Naive thymus-derived CD4-positive, alpha-beta T cell (primary cell): ENCODE results near the gene CASKIN2. TPM values are rescaled to one million over a fixed set of nuclear protein-coding genes. Genes with fewer than 3 reads are reported as not detected.
"Not testable (repeated sequence)": the region's sequence is repeated elsewhere in the genome, so short reads cannot be mapped to it uniquely, and the experiment has no call there.

Experiments used
- ATAC-seq: fragments of 150-1000 bp; cut with Tn5 transposase; 2 replicates; pipeline ENCODE4 v1.10.0; 2021; ENCODE audit warnings: mild to moderate bottlenecking, moderate library complexity
- CTCF ChIA-PET: fragments of 350-600 bp; sonication (Branson Sonifier 250); formaldehyde crosslinking; loops from one replicate; lab custom pipeline; 2021; ENCODE audit warnings: antibody characterized with exemption; lab: Charles Lee
- POLR2A ChIA-PET: fragments of 350-600 bp; sonication (Branson Sonifier 250); formaldehyde crosslinking; loops from one replicate; lab custom pipeline; 2021; ENCODE audit warnings: antibody characterized with exemption, inconsistent platforms; lab: Charles Lee
- DNase-seq, 9 donors: peaks; one replicate each; pipeline versions ENCODE4 v3.0.0 to v3.0.0-alpha.2; 2020 to 2022; ENCODE audit warnings: mixed read lengths in 1 of 9
- H3K27ac ChIP-seq: one replicate; pipeline ENCODE4 v1.7.0; 2013; ENCODE audit warnings: mild to moderate bottlenecking, low read depth, low read length, moderate library complexity
- H3K27me3 ChIP-seq, 2 donors: one replicate each; pipeline ENCODE4 v1.7.0; 2013; ENCODE audit warnings: low read length in 2 of 2, mild to moderate bottlenecking in 2 of 2, moderate library complexity in 2 of 2; ENCODE audit not compliant: control insufficient read depth in 2 of 2, insufficient read depth in 2 of 2
- H3K36me3 ChIP-seq, 3 experiments: 1 replicate in 2 of 3; 2 replicates in 1 of 3; pipeline ENCODE4 v1.7.0; 2013; ENCODE audit warnings: low read length in 3 of 3, mild to moderate bottlenecking in 3 of 3, moderate library complexity in 1 of 3; ENCODE audit not compliant: insufficient read depth in 3 of 3, control insufficient read depth in 2 of 3
- H3K4me1 ChIP-seq, 2 donors: one replicate each; pipeline ENCODE4 v1.7.0; 2013; ENCODE audit warnings: low read length in 2 of 2, mild to moderate bottlenecking in 2 of 2, moderate library complexity in 1 of 2; ENCODE audit not compliant: control insufficient read depth in 2 of 2, insufficient read depth in 2 of 2
- H3K4me3 ChIP-seq: 2 replicates; pipeline ENCODE4 v1.7.0; 2013; ENCODE audit warnings: mild to moderate bottlenecking, low read length
- H3K9me3 ChIP-seq, 3 experiments: 1 replicate in 2 of 3; 2 replicates in 1 of 3; pipeline ENCODE4 v1.7.0; 2013; ENCODE audit warnings: low read length in 3 of 3; ENCODE audit not compliant: control insufficient read depth in 2 of 3
- H3K27ac Mint-ChIP-seq, 9 donors: one replicate each; pipeline ENCODE4 v1.8.0; 2020 to 2022; ENCODE audit warnings: mixed read lengths in 9 of 9, mild to moderate bottlenecking in 8 of 9, moderate library complexity in 5 of 9, inconsistent platforms in 2 of 9
- H3K27me3 Mint-ChIP-seq, 5 donors: one replicate each; pipeline ENCODE4 v1.8.0; 2021 to 2022; ENCODE audit warnings: mixed read lengths in 5 of 5, mild to moderate bottlenecking in 1 of 5
- H3K36me3 Mint-ChIP-seq, 5 donors: one replicate each; pipeline ENCODE4 v1.8.0; 2020 to 2022; ENCODE audit warnings: mixed read lengths in 5 of 5, mild to moderate bottlenecking in 3 of 5, inconsistent platforms in 1 of 5
- H3K4me1 Mint-ChIP-seq, 7 donors: one replicate each; pipeline ENCODE4 v1.8.0; 2020 to 2022; ENCODE audit warnings: mixed read lengths in 7 of 7, mild to moderate bottlenecking in 3 of 7, inconsistent platforms in 1 of 7
- H3K4me3 Mint-ChIP-seq, 10 donors: one replicate each; pipeline ENCODE4 v1.8.0; 2020 to 2022; ENCODE audit warnings: mild to moderate bottlenecking in 10 of 10, mixed read lengths in 10 of 10, moderate library complexity in 6 of 10, inconsistent platforms in 2 of 10
- H3K9me3 Mint-ChIP-seq, 11 donors: one replicate each; pipeline ENCODE4 v1.8.0; 2020 to 2022; ENCODE audit warnings: mixed read lengths in 11 of 11, mild to moderate bottlenecking in 4 of 11, inconsistent platforms in 1 of 11, moderate library complexity in 1 of 11
- intact Hi-C, 2 donors: fragments of 100-400 bp; cut with micrococcal nuclease; formaldehyde crosslinking; loops; one replicate each; pipeline ENCODE4 v1.15.1; 2023
- polyA plus RNA-seq, 2 donors: library from polyadenylated mRNA; unstranded; fragments of 300-500 nt; fragmentation: Illumina TruSeq; gene quantifications; one replicate each; pipeline ENCODE4 v1.2.3, GENCODE V29; 2021
- total RNA-seq, 6 experiments: library from RNA in 5 of 6; stranded (reverse) in 5 of 6; gene quantifications; 1 replicate in 5 of 6; 2 replicates in 1 of 6; pipeline ENCODE4 v1.2.3 and lab custom pipeline; 2021 to 2026

The CASKIN2 gene
- total and polyA plus RNA-seq, 7 experiments from 2014 or later, result 0.22 to 1.2 (median 0.60) TPM; not detected in 1

GRCh38 chr17:75478508-75478907 is 36.8 kb downstream of the CASKIN2 start:
- ChIA-PET CTCF (no interaction called here), POLR2A (interaction anchor here (0.6 kb wide), 1 partner anchor 123 kb away, joined by 5 read pairs; no protein-coding TSS in a partner anchor)
- H3K4me3 Mint-ChIP-seq, result no peak overlapping the region

GRCh38 chr17:75477490-75477862 is 37.9 kb downstream of the CASKIN2 start:
- POLR2A ChIA-PET, result not testable (repeated sequence)

More at GRCh38 chr17:75478508-75478907, 36.8 kb downstream of the CASKIN2 start:
- no peak for DNase-seq
- H3K4me1 Mint-ChIP-seq, result peaks cover 0 to 12% (median 6%) of the 10 kb centered on the region in 7 donors
- peaks cover 0 to 13% (median 4%) of the 10 kb centered on the region in 5 donors for H3K36me3 Mint-ChIP-seq
- no peak for ATAC-seq
- Histone ChIP-seq H3K27ac (no peak overlapping the region), H3K9me3 (no peaks in the 10 kb centered on the region), H3K36me3 (peaks cover 0 to 36% (median under 1%) of the 10 kb centered on the region in 3 experiments), H3K27me3 (no peaks in the 10 kb centered on the region), H3K4me3 (no peak overlapping the region), H3K4me1 (no peaks in the 10 kb centered on the region)
- no peak overlapping the region for H3K27ac Mint-ChIP-seq
- no peaks in the 10 kb centered on the region for H3K9me3 Mint-ChIP-seq
- intact Hi-C loops, result no loop called here
- H3K27me3 Mint-ChIP-seq, result no peaks in the 10 kb centered on the region

DNA sequence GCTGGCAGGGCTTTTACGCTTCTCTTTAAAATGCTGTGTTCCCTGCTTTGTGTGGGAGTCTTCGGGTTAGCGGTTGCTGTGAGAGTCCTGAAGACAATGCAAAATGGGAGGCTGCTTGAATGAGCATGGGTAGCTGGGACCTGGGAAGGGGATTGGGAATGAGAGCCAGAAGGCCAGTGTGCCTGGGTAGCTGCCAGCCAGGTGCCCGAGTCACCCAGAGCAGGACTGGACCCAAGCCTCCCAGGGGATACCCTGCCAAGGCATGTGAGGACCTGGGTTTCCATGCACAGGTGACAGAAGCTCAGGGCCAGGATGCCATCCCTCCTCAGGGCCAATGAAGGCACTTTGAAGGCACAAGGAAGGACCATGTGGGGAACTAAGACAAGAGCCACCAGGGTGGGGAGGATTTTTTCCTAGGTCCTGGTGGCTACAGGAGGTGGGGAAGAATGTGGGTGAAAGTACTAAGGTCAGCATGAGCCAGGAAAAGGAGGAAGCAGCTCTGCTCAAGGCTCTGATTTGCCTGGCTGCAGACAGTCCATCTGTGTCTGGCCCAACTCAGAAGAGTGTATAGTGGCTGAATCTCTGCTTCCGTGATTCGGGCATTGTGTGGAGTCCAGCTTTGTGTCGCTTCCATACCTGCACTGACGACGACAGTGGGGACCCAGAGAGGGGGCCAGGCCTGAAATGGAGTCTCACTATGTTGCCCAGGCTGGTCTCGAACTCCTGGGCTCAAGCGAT is 38.4 kb downstream of the CASKIN2 start:
- ATAC-seq (no peak), DNase-seq (no peak)
- H3K27me3 ChIP-seq, result no peaks in the 10 kb centered on the region
- peaks cover 0 to 52% (median 8%) of the 10 kb centered on the region in 3 experiments for H3K36me3 ChIP-seq
- H3K27ac Mint-ChIP-seq, result peak overlapping the region in 3 of 9 donors; percentile 38 to 86 (median 71)
- no peak overlapping the region for H3K4me3 ChIP-seq
- ChIA-PET POLR2A (no interaction called here), CTCF (interaction anchor here (0.6 to 0.7 kb wide), 3 partner anchors 65 to 179 kb away, joined by 3 read pairs; partner anchors contain the start of gene SMIM5)
- H3K9me3 ChIP-seq, result no peaks in the 10 kb centered on the region
- H3K4me1 ChIP-seq, result no peaks in the 10 kb centered on the region
- intact Hi-C loops, result no loop called here
- H3K9me3 Mint-ChIP-seq, result no peaks in the 10 kb centered on the region
- H3K4me3 Mint-ChIP-seq, result no peak overlapping the region
- peaks cover 7 to 21% (median 9%) of the 10 kb centered on the region in 5 donors for H3K36me3 Mint-ChIP-seq
- H3K27me3 Mint-ChIP-seq, result no peaks in the 10 kb centered on the region
- no peak overlapping the region for H3K27ac ChIP-seq
- H3K4me1 Mint-ChIP-seq, result peaks cover 0 to 12% (median 5%) of the 10 kb centered on the region in 7 donors

More at GRCh38 chr17:75477490-75477862, 37.9 kb downstream of the CASKIN2 start:
- Mint-ChIP-seq H3K4me1 (peaks cover 0 to 12% (median 5%) of the 10 kb centered on the region in 7 donors), H3K36me3 (peaks cover 4 to 16% (median 9%) of the 10 kb centered on the region in 5 donors)
- H3K27ac Mint-ChIP-seq, H3K27ac ChIP-seq, H3K4me3 Mint-ChIP-seq, H3K27me3 ChIP-seq, DNase-seq, H3K9me3 Mint-ChIP-seq, intact Hi-C loops, ATAC-seq, H3K9me3 ChIP-seq, H3K27me3 Mint-ChIP-seq, H3K4me1 ChIP-seq, H3K4me3 ChIP-seq: not testable (repeated sequence)
- peaks cover 0 to 47% (median 8%) of the 10 kb centered on the region in 3 experiments for H3K36me3 ChIP-seq
- CTCF ChIA-PET, result interaction anchor here (0.6 kb wide), 1 partner anchor 179 kb away, joined by 3 read pairs; no protein-coding TSS in a partner anchor

- Mint-ChIP-seq H3K4me1 (peaks cover 0 to 12% (median 5%) of the 10 kb centered on the region in 7 donors), H3K36me3 (peaks cover 9 to 24% (median 10%) of the 10 kb centered on the region in 5 donors), H3K27me3 (no peaks in the 10 kb centered on the region), H3K4me3 (no peak overlapping the region), H3K27ac (peak overlapping the region in 4 of 9 donors; percentile 38 to 86 (median 60)), H3K9me3 (no peaks in the 10 kb centered on the region)
- intact Hi-C loops, result no loop called here
- CTCF ChIA-PET, result interaction anchor here (0.7 to 0.9 kb wide), 4 partner anchors 64 to 441 kb away, joined by 3 read pairs; partner anchors contain the start of gene SMIM5
- DNase-seq (no peak), ATAC-seq (no peak)
- no peaks in the 10 kb centered on the region for H3K9me3 ChIP-seq
- no peak overlapping the region for H3K4me3 ChIP-seq
- no peaks in the 10 kb centered on the region for H3K27me3 ChIP-seq
- no peaks in the 10 kb centered on the region for H3K4me1 ChIP-seq
- POLR2A ChIA-PET, result no interaction called here
- H3K27ac ChIP-seq, result no peak overlapping the region
- H3K36me3 ChIP-seq, result peaks cover 0 to 56% (median 8%) of the 10 kb centered on the region in 3 experiments
Measured at GRCh38 chr17:75476271-75476671, 39.1 kb downstream of the CASKIN2 start.

DNA sequence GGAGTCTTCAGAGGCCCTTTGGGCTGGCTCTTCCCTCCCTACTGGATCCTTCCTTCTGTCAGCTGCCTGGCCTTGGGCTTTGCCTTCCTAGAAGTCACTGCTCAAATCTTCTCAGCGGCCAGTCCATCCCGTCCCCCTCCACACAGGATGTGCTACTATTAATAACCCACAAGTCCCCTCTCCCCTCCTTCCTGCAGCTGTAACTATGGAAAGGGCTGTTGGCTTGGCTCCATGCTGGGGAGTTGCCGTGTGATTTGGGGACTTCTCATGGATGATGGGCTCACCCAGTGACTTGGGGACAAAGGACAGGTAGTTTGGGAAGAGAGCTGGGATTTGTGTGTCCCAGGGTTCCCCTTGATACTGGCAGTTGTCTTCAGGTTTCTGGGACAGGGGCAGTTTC is 39.5 kb downstream of the CASKIN2 start:
- no peaks in the 10 kb centered on the region for H3K4me1 ChIP-seq
- Mint-ChIP-seq H3K4me1 (peaks cover 0 to 9% (median 4%) of the 10 kb centered on the region in 7 donors), H3K4me3 (no peak overlapping the region), H3K36me3 (peaks cover 9 to 24% (median 10%) of the 10 kb centered on the region in 5 donors), H3K27me3 (no peaks in the 10 kb centered on the region), H3K9me3 (no peaks in the 10 kb centered on the region), H3K27ac (peak overlapping the region in 1 of 9 donors; percentile 62)
- intact Hi-C loops, result no loop called here
- no peaks in the 10 kb centered on the region for H3K9me3 ChIP-seq
- ATAC-seq (no peak), DNase-seq (no peak)
- no peaks in the 10 kb centered on the region for H3K27me3 ChIP-seq
- ChIA-PET POLR2A (no interaction called here), CTCF (interaction anchor here (0.7 to 0.9 kb wide), 3 partner anchors 64 to 440 kb away, joined by 3 read pairs; no protein-coding TSS in a partner anchor)
- no peak overlapping the region for H3K27ac ChIP-seq
- H3K4me3 ChIP-seq, result no peak overlapping the region
- H3K36me3 ChIP-seq, result peaks cover 0 to 56% (median 8%) of the 10 kb centered on the region in 3 experiments

DNA sequence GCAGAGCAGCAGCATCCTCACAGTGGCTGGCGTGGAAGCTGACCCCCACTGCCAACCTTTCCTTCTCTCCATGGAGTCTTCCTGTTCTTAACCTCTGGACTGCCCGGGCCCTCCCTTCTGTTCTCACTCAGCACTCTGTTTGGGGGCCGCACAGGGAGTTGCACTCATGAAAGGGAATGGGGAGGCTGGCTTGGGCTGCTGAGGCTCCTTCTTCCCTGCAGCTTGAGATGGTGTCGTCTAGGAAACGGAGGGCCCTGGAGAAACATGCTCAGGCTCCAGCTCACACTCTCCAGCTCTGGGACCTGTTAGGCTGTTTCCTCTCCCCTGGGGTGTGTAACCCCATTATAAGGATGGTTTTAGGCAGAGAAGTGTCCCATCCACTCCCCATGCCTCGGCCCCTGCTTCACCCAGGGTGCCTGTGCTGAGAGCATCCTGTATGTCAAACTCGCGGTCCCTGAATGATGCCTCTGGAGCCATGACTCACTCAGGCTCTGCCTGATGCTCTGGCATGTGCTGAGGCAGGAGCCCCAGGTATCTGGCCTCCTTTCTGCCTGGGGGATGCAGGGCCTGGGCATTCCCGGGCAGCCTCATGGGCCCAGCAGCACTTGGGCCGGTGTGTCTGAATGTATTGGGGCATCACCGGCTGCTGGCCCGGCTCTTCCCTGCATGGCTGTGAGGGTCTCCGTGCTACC is 40.0 kb downstream of the CASKIN2 start:
- intact Hi-C loops, result no loop called here
- CTCF ChIA-PET, result interaction anchor here (0.7 to 0.9 kb wide), 2 partner anchors 96 to 440 kb away, joined by 3 read pairs; no protein-coding TSS in a partner anchor
- DNase-seq (no peak), ATAC-seq (no peak)
- Mint-ChIP-seq H3K27me3 (no peaks in the 10 kb centered on the region), H3K27ac (peak overlapping the region in 1 of 9 donors; percentile 62), H3K4me1 (peaks cover 0 to 5% (median 4%) of the 10 kb centered on the region in 7 donors), H3K36me3 (peaks cover 9 to 24% (median 10%) of the 10 kb centered on the region in 5 donors), H3K4me3 (no peak overlapping the region), H3K9me3 (no peaks in the 10 kb centered on the region)
- POLR2A ChIA-PET, result interaction anchor here (0.8 kb wide), 1 partner anchor 12 kb away, joined by 3 read pairs; no protein-coding TSS in a partner anchor
- H3K36me3 ChIP-seq, result peaks cover 0 to 56% (median 8%) of the 10 kb centered on the region in 3 experiments
- H3K4me3 ChIP-seq, result no peak overlapping the region
- H3K27ac ChIP-seq, result no peak overlapping the region
- no peaks in the 10 kb centered on the region for H3K4me1 ChIP-seq
- H3K9me3 ChIP-seq, result no peaks in the 10 kb centered on the region
- H3K27me3 ChIP-seq, result no peaks in the 10 kb centered on the region
